ENCODE data around the gene SCIN. TPM values are rescaled to one million over a fixed set of nuclear protein-coding genes. Genes with fewer than 3 reads are reported as not detected.
A peak's percentile ranks its signal among the peaks of the same experiment; 100 is the strongest.
"Not testable (repeated sequence)": the region's sequence is repeated elsewhere in the genome, so short reads cannot be mapped to it uniquely, and the experiment has no call there.

SCIN gene
- total RNA-seq, result 5.1 and 6.3 TPM in 2 replicates

- no peak for TF ChIP-seq CTCF (conservative IDR thresholded peaks at IDR 0.05; ENCODE audit: low read depth, low read length)
- DNase-seq (ENCODE audit: low read depth), result no peak
- peak within 1 kb of the TSS; percentile 73 for H3K4me3 ChIP-seq (ENCODE audit: low read depth, low read length)
Observed at GRCh38 chr7:12570534-12571461, at the start of gene SCIN. Gene SCIN, plus strand, starts transcription at chr7:12570720. Its CDS starts 67 bp downstream, at chr7:12570787.

GRCh38 chr7:12524794-12525386, 45.6 kb upstream of the SCIN start:
- TF ChIP-seq CTCF (conservative IDR thresholded peaks at IDR 0.05; ENCODE audit: low read depth, low read length), result peak; percentile 55
- peak; percentile 42 for DNase-seq (ENCODE audit: low read depth)
- no peak overlapping the region for H3K4me3 ChIP-seq (ENCODE audit: low read depth, low read length)

- H3K4me3 ChIP-seq (ENCODE audit: low read depth, low read length); DNase-seq (ENCODE audit: low read depth): not testable (repeated sequence)
Observed at GRCh38 chr7:12526693-12527092, 43.8 kb upstream of the SCIN start.

- DNase-seq (ENCODE audit: low read depth); H3K4me3 ChIP-seq (ENCODE audit: low read depth, low read length): not testable (repeated sequence)
Observed at GRCh38 chr7:12527670-12528069, 42.9 kb upstream of the SCIN start.

- no peak for TF ChIP-seq CTCF (conservative IDR thresholded peaks at IDR 0.05; ENCODE audit: low read depth, low read length)
- no peak overlapping the region for H3K4me3 ChIP-seq (ENCODE audit: low read depth, low read length)
- no peak for DNase-seq (ENCODE audit: low read depth)
Observed at GRCh38 chr7:12529971-12530710, 40.4 kb upstream of the SCIN start.

GRCh38 chr7:12531784-12532183, 38.7 kb upstream of the SCIN start:
- DNase-seq (ENCODE audit: low read depth), result no peak
- TF ChIP-seq CTCF (conservative IDR thresholded peaks at IDR 0.05; ENCODE audit: low read depth, low read length), result no peak
- no peak overlapping the region for H3K4me3 ChIP-seq (ENCODE audit: low read depth, low read length)

GRCh38 chr7:12534046-12534445, 36.5 kb upstream of the SCIN start:
- DNase-seq (ENCODE audit: low read depth), result no peak
- H3K4me3 ChIP-seq (ENCODE audit: low read depth, low read length), result no peak overlapping the region
- no peak for TF ChIP-seq CTCF (conservative IDR thresholded peaks at IDR 0.05; ENCODE audit: low read depth, low read length)

Measured in epithelial cell of proximal tubule (primary cell).